PC-9 (cell line): ENCODE data around the gene CAMKMT.

Experiments
- CTCF ChIP-seq: fragments of 200-600 bp; sonication (generic); conservative IDR thresholded peaks from 2 replicates; pipeline ENCODE4 v1.6.1; 2017; ENCODE audit warnings: mixed run types, antibody characterized with exemption, mild to moderate bottlenecking, moderate library complexity
- EZH2 ChIP-seq: fragments of 200-600 bp; sonication (generic); IDR thresholded peaks from 2 replicates; pipeline ENCODE4 v1.8.0; 2017; ENCODE audit warnings: antibody characterized with exemption, low read depth

- TF ChIP-seq CTCF (no peak), EZH2 (no peak)
These were observed 344.2 kb downstream of the CAMKMT start for GRCh38 chr2:44705876-44706480.
